WI38 (cell line): ENCODE data around the gene DLEC1.
"Not testable (repeated sequence)": the region's sequence is repeated elsewhere in the genome, so short reads cannot be mapped to it uniquely, and the experiment has no call there.

Experiments used
- H3K4me3 ChIP-seq: 2 replicates; pipeline ENCODE4 v1.5.1; 2011; ENCODE audit warnings: low read depth, mild to moderate bottlenecking, control low read depth, low read length
- CTCF ChIP-seq: IDR thresholded peaks from 2 replicates; pipeline ENCODE4 v1.5.1; 2012; ENCODE audit warnings: low read depth, mild to moderate bottlenecking, control low read depth, low read length

The DLEC1 gene

GRCh38 chr3:38085311-38085942 lies 46.4 kb downstream of the DLEC1 start:
- no peak for TF ChIP-seq CTCF
- H3K4me3 ChIP-seq, result no peak overlapping the region

DNA sequence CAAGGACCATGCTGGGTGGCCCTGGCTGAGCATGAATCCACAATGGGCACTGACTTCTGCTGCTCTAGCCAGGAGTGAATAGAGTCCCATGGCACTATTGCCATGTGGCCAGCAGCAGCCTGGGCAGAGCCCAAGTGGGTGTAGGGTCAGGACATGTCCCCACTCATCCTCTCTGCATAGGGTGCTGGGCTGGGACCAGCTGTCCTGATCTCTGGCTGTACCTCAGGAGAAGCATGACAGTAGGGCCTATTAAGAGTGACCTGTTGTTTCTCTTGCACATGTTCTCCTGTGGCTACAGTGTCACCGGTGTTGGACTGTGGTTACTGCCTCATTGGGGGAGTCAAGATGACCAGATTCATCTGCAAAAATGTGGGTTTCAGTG lies 46.9 kb downstream of the DLEC1 start:
- H3K4me3 ChIP-seq, result no peak overlapping the region
- TF ChIP-seq CTCF, result no peak

GRCh38 chr3:38086496-38086895 lies 47.5 kb downstream of the DLEC1 start:
- TF ChIP-seq CTCF, result no peak

GRCh38 chr3:38087278-38087677 lies 48.3 kb downstream of the DLEC1 start:
- not testable (repeated sequence) for H3K4me3 ChIP-seq

More at GRCh38 chr3:38086496-38086895, 47.5 kb downstream of the DLEC1 start:
- no peak overlapping the region for H3K4me3 ChIP-seq

- no peak for TF ChIP-seq CTCF
Observed at GRCh38 chr3:38088126-38089078, 49.4 kb downstream of the DLEC1 start.

GRCh38 chr3:38089163-38089562 lies 50.2 kb downstream of the DLEC1 start:
- no peak for TF ChIP-seq CTCF
- no peak overlapping the region for H3K4me3 ChIP-seq

More at GRCh38 chr3:38088126-38089078, 49.4 kb downstream of the DLEC1 start:
- H3K4me3 ChIP-seq, result no peak overlapping the region

DNA sequence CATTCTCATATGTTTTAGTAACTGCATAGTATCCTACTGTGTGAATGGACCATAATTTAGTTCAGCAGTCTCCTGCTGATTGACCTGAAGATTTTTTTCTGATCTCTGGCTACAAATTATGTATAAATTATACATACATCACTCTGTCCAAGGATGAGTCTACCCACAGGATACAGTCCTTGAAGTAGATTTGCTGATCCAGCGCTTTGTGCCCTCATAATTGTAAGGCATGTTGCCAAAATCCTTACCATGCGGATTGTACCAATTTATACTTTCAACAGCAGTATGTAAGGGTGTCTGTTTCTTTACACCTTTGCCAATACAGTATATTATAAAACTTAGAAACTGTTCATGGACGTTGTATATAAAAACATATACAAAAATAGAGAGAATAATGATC lies 51.4 kb downstream of the DLEC1 start:
- TF ChIP-seq CTCF, result no peak

More for the DNA sequence above, 51.4 kb downstream of the DLEC1 start:
- H3K4me3 ChIP-seq, result no peak overlapping the region
